Astrocyte (in vitro differentiated cells and primary cell): ENCODE measurements around the gene CPN2. TPM values are rescaled to one million over a fixed set of nuclear protein-coding genes. Genes with fewer than 3 reads are reported as not detected.

ENCODE experiments used
- DNase-seq: peaks from one replicate; pipeline ENCODE4 v3.0.0-alpha.2; 2010; ENCODE audit warnings: low read depth
- FAIRE-seq: peaks from 2 replicates; lab custom pipeline; 2011; peaks lifted over from hg19 to GRCh38; lab: Jason Lieb, UNC
- H2AFZ ChIP-seq: 2 replicates; pipeline ENCODE4 v1.6.0; 2012; ENCODE audit warnings: low read depth, low read length, inconsistent platforms
- H3K27ac ChIP-seq: 2 replicates; pipeline ENCODE4 v1.5.1; 2011; ENCODE audit warnings: low read depth, low read length, inconsistent platforms
- H3K27me3 ChIP-seq: 2 replicates; pipeline ENCODE4 v1.6.0; 2011; ENCODE audit warnings: low read length, inconsistent platforms; ENCODE audit not compliant: insufficient read depth
- H3K36me3 ChIP-seq: 2 replicates; pipeline ENCODE4 v1.5.1; 2011; ENCODE audit warnings: low read length, inconsistent platforms; ENCODE audit not compliant: insufficient read depth
- H3K4me1 ChIP-seq: 2 replicates; pipeline ENCODE4 v1.5.1; 2011; ENCODE audit warnings: low read length, inconsistent platforms; ENCODE audit not compliant: insufficient read depth
- H3K4me2 ChIP-seq: 2 replicates; pipeline ENCODE4 v1.6.0; 2012; ENCODE audit warnings: low read length, inconsistent platforms
- H3K4me3 ChIP-seq: 2 replicates; pipeline ENCODE4 v1.5.1; 2011; ENCODE audit warnings: low read depth, mild to moderate bottlenecking, low read length, inconsistent platforms; ENCODE audit not compliant: insufficient read depth
- H3K79me2 ChIP-seq: 2 replicates; pipeline ENCODE4 v1.6.0; 2012; ENCODE audit warnings: mild to moderate bottlenecking, low read length, inconsistent platforms; ENCODE audit not compliant: insufficient read depth
- H3K9ac ChIP-seq: 2 replicates; pipeline ENCODE4 v1.6.0; 2012; ENCODE audit warnings: mild to moderate bottlenecking, low read length, inconsistent platforms
- H3K9me3 ChIP-seq: 2 replicates; pipeline ENCODE4 v1.5.1; 2012; ENCODE audit warnings: low read depth, mild to moderate bottlenecking, low read length, inconsistent platforms; ENCODE audit not compliant: insufficient read depth
- H4K20me1 ChIP-seq: 2 replicates; pipeline ENCODE4 v1.6.0; 2012; ENCODE audit warnings: low read length, inconsistent platforms; ENCODE audit not compliant: insufficient read depth
- H3K27ac Mint-ChIP-seq: one replicate; pipeline ENCODE4 v1.8.0; 2021; ENCODE audit warnings: mild to moderate bottlenecking, mixed read lengths; ENCODE audit not compliant: unreplicated experiment
- H3K27me3 Mint-ChIP-seq: one replicate; pipeline ENCODE4 v1.8.0; 2021; ENCODE audit warnings: low read depth, mixed read lengths; ENCODE audit not compliant: unreplicated experiment
- H3K36me3 Mint-ChIP-seq: one replicate; pipeline ENCODE4 v1.8.0; 2021; ENCODE audit warnings: low read depth, mixed read lengths; ENCODE audit not compliant: unreplicated experiment
- H3K4me1 Mint-ChIP-seq: one replicate; pipeline ENCODE4 v1.8.0; 2021; ENCODE audit warnings: low read depth, mixed read lengths; ENCODE audit not compliant: unreplicated experiment
- H3K4me3 Mint-ChIP-seq: one replicate; pipeline ENCODE4 v1.8.0; 2021; ENCODE audit warnings: mild to moderate bottlenecking, moderate library complexity, mixed read lengths; ENCODE audit not compliant: unreplicated experiment
- H3K9me3 Mint-ChIP-seq: one replicate; pipeline ENCODE4 v1.8.0; 2021; ENCODE audit warnings: mild to moderate bottlenecking, mixed read lengths; ENCODE audit not compliant: unreplicated experiment
- EZH2 ChIP-seq: IDR thresholded peaks from 2 replicates; pipeline ENCODE4 v1.6.1; 2012; ENCODE audit warnings: mild to moderate bottlenecking, low read length, inconsistent platforms; ENCODE audit not compliant: insufficient read depth
- total RNA-seq: library from RNA; stranded (reverse); gene quantifications from 2 replicates; pipeline ENCODE4 v1.2.1, GENCODE V29; 2021
- TF ChIP-seq, protein P1 (sequence below): IDR thresholded peaks from 2 replicates; pipeline ENCODE4 v1.5.1; 2011; ENCODE audit warnings: low read depth, mild to moderate bottlenecking, inconsistent platforms, low read length, moderate library complexity; ENCODE audit not compliant: insufficient read depth

Gene CPN2
- total RNA-seq, 1 donor from 2014 or later: not detected

DNA sequence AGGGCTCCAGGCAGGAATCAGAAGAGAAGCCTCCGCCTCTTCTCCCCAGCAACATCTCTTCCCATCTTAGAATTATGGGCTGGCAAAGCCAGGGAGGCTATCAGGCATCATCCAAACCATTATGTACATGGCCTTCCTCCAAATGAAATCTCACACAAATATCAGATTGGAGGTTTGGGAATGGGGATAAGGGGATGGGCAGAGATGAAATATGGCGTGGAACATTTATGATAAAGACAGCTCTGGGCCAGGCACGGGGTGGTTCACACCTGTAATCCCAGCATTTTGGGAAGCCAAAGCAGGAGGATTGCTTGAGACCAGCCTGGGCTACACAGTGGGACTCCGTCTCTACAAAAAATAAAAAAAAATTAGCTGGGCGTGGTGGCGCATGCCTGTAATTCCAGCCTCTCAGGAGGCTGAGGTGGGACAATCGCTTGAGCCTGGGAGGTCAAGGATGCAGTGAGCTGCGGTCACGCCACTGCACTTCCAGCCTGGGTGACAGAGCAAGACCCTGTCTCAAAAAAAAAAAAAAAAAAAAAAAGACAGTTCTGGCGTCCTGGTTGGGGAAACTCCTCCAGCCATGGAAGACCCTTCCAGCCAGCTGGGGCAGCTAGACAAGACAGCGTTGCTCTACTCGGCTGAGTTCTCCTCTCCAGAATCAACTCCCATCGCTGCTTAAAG lies 36.6 kb downstream of the CPN2 start:
- no peak overlapping the region for H3K27ac ChIP-seq
- H3K4me2 ChIP-seq: peak overlapping the region; percentile 89
- TF ChIP-seq, protein P1, sequence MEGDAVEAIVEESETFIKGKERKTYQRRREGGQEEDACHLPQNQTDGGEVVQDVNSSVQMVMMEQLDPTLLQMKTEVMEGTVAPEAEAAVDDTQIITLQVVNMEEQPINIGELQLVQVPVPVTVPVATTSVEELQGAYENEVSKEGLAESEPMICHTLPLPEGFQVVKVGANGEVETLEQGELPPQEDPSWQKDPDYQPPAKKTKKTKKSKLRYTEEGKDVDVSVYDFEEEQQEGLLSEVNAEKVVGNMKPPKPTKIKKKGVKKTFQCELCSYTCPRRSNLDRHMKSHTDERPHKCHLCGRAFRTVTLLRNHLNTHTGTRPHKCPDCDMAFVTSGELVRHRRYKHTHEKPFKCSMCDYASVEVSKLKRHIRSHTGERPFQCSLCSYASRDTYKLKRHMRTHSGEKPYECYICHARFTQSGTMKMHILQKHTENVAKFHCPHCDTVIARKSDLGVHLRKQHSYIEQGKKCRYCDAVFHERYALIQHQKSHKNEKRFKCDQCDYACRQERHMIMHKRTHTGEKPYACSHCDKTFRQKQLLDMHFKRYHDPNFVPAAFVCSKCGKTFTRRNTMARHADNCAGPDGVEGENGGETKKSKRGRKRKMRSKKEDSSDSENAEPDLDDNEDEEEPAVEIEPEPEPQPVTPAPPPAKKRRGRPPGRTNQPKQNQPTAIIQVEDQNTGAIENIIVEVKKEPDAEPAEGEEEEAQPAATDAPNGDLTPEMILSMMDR: no peak
- no peak for TF ChIP-seq EZH2
- no peaks in the 10 kb centered on the region for H4K20me1 ChIP-seq
- peaks cover 14% of the 10 kb centered on the region for H3K4me1 ChIP-seq
- Mint-ChIP-seq H3K27me3 (peaks cover 83% of the 10 kb centered on the region), H3K4me3 (no peak overlapping the region), H3K4me1 (peaks cover 12% of the 10 kb centered on the region), H3K36me3 (peaks cover 2% of the 10 kb centered on the region), H3K27ac (no peak overlapping the region), H3K9me3 (peaks cover 13% of the 10 kb centered on the region)
- DNase-seq (no peak), FAIRE-seq (no peak)
- peak overlapping the region; percentile 50 for H3K4me3 ChIP-seq
- H3K9ac ChIP-seq: peak overlapping the region; percentile 77
- no peaks in the 10 kb centered on the region for H3K79me2 ChIP-seq
- no peaks in the 10 kb centered on the region for H3K36me3 ChIP-seq
- peaks cover 8% of the 10 kb centered on the region for H3K9me3 ChIP-seq
- H2AFZ ChIP-seq: no peak overlapping the region
- peaks cover 59% of the 10 kb centered on the region for H3K27me3 ChIP-seq

DNA sequence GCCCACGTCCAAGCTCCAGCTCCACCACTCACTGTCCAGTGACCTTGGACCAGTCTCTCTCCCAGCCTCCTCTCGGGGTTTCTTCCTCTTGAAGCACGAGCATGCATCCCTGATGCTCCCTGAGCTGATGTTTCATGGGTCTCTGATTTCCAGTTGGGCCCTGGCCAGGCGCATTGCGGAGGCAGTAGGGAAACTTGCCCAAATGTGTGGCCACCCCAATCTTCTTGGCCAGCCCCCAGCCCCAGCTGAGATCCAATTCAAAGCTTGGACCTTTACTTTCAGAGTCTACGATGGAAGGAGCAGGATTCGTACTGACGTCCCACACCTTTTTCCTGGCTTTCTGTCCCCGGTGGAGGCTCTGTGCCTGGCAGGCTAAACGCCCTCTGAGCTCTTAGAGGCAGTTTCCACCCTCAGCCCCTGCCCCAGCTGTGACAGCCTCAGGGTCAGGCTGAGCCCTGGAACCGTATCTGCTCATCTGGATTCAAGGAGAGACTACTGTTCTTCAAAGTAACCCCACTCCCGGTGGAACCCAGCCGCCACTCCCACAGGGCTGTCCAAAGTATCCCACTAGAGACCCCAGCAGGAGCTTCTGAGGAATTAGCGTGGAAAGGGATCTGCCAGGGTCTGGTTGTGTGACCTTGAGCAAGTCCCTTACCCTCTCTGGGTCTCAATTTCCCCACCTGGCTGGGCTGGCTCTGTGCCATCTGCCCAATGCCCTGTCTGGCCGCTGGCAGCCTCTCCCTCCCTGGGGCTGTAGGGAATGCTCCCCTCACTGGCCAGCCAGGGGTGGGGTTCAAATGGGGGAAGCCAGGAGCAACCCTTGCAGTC lies 37.4 kb downstream of the CPN2 start:
- Mint-ChIP-seq H3K9me3 (peaks cover 5% of the 10 kb centered on the region), H3K4me3 (no peak overlapping the region), H3K27ac (no peak overlapping the region)

More for the DNA sequence above, 37.4 kb downstream of the CPN2 start:
- Histone ChIP-seq H3K4me2 (no peak overlapping the region), H3K4me3 (no peak overlapping the region), H3K27me3 (peaks cover 54% of the 10 kb centered on the region), H3K9ac (no peak overlapping the region), H3K79me2 (no peaks in the 10 kb centered on the region), H3K36me3 (no peaks in the 10 kb centered on the region), H4K20me1 (no peaks in the 10 kb centered on the region), H3K27ac (no peak overlapping the region), H3K9me3 (peaks cover 6% of the 10 kb centered on the region), H2AFZ (no peak overlapping the region), H3K4me1 (peaks cover 14% of the 10 kb centered on the region)
- DNase-seq (peak; percentile 53), FAIRE-seq (no peak)
- Mint-ChIP-seq H3K4me1 (peaks cover 19% of the 10 kb centered on the region), H3K36me3 (peaks cover 2% of the 10 kb centered on the region), H3K27me3 (peaks cover 82% of the 10 kb centered on the region)
- no peak for TF ChIP-seq EZH2
- TF ChIP-seq, protein P1: no peak
